Measurements from ENCODE around the gene PNMA8A.
"Not testable (repeated sequence)": the region's sequence is repeated elsewhere in the genome, so short reads cannot be mapped to it uniquely, and the experiment has no call there.

Gene PNMA8A

DNA sequence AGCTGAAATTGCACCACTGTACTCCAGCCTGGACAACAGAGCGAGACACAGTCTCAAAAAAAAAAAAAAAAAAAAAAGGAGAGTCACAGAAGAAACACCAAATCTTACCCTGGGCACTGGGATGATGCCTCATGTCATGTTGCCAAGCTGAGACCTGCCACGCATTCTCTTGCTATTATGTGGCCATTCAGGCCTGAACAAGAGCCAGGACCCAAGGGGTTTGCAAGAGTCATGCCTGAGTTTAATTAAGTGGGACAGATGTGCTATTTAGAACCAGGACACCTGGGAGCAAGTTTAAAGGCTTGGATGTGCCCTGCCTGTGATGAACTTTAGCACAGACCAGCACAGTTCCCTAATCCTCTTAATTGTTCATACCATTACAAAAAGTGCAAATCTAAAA lies 9.8 kb downstream of the PNMA8A start:
- DNase-seq: no peak

DNA sequence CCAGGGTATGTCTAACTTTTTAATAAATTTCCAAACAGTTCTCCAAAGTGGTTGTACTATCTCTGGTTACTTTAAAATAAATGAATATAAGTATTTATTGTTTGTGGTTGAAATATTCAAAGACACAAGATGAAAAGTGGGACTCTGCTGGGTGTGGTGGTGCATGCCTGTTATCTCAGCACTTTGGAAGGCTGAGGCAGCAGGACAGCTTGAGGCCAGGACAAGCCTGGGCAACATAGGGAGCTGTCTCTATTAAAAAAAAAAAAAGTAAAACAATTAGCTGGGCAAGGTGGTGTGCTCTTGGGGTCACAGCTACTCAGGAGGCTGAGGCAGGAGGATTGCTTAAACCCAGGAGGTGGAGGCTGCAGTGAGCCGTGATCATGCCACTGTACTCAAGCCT lies 10.4 kb downstream of the PNMA8A start:
- no peak for DNase-seq

GRCh38 chr19:46460055-46460454 lies 11.3 kb downstream of the PNMA8A start:
- no peak for DNase-seq

DNA sequence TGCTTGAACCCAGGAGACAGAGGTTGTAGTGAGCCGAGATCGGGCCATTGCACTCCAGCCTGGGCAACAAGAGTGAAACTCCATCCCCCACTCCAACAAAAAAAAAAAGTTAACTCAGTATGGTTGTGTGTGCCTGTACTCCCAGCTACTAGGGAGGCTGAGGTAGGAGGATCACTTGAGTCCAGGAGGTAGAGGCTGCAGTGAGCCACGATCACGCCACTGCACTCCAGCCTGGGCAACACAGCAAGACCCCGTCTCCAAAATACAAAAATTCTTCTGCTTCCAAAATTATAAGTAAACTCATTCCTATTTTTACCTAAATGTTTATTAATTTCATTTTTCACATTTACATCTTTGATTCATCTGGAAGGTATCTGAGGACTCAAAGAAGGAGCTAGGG lies 14.4 kb downstream of the PNMA8A start:
- DNase-seq: no peak

GRCh38 chr19:46454244-46454643 lies 17.1 kb downstream of the PNMA8A start:
- no peak for DNase-seq

DNA sequence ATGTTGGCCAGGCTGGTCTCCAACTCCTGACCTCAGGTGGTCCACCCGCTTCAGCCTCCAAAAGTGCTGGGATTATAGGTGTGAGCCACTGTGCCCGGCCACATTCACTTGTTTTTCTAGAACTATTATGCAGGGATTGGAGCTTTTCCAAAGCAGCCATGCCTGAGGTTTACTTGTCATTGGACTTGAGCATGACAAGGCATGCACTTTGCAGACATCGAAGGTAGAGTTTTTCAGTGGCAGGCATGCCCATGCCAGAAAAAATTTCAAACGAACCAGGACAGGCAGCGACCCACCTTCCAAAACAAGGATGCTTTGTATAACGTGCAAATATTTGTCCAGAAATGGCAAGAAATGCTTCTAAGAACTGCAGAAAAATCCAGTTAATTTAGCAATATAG lies 17.7 kb downstream of the PNMA8A start:
- DNase-seq: no peak

DNA sequence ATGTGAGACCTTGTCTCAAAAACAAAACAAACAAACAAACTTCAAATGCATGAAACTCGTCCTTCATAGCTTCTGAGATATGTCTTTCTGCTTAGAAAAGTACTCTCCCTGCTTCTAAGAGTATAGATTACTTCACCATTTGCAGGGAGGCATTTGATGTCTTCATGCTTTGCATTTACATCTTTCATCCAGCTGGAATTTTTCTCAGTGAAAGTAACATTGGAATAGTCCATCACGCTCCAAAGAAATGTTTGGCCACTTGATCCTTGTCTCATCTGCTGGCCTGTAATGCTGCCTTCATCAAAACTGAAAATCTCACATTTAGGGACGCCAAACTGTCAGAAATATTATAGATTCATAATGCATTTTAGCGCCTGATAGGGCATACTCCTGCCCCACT lies 19.2 kb downstream of the PNMA8A start:
- DNase-seq: no peak

GRCh38 chr19:46451352-46451751 lies 20.0 kb downstream of the PNMA8A start:
- DNase-seq: no peak

GRCh38 chr19:46450737-46451136 lies 20.6 kb downstream of the PNMA8A start:
- DNase-seq: no peak

GRCh38 chr19:46449228-46449627 lies 22.1 kb downstream of the PNMA8A start:
- DNase-seq: no peak

- no peak for DNase-seq
Observed at GRCh38 chr19:46448601-46449000, 22.8 kb downstream of the PNMA8A start.

DNA sequence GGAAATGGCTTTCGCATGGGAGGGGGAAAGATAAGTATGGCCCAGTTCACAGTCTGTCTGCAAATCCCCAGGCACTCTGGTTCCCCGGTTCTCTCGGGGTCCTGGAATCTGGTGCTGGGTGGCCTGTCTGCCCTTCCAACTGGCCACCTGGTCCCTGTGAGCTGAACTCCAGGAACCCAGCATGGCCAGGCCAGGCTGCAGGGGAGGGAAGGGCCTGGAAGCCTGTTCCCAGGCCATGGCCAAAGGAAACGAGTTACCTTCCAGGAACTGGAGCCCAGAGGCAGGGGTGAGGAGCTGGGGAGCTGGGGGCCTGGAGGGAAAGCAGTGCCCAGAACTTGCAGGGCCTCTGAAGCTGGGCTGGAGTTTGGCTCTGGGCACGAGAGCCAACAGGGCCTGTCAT lies 23.5 kb downstream of the PNMA8A start:
- no peak for DNase-seq

GRCh38 chr19:46447006-46447405 lies 24.4 kb downstream of the PNMA8A start:
- DNase-seq: no peak

GRCh38 chr19:46446021-46446420 lies 25.3 kb downstream of the PNMA8A start:
- no peak for DNase-seq

DNA sequence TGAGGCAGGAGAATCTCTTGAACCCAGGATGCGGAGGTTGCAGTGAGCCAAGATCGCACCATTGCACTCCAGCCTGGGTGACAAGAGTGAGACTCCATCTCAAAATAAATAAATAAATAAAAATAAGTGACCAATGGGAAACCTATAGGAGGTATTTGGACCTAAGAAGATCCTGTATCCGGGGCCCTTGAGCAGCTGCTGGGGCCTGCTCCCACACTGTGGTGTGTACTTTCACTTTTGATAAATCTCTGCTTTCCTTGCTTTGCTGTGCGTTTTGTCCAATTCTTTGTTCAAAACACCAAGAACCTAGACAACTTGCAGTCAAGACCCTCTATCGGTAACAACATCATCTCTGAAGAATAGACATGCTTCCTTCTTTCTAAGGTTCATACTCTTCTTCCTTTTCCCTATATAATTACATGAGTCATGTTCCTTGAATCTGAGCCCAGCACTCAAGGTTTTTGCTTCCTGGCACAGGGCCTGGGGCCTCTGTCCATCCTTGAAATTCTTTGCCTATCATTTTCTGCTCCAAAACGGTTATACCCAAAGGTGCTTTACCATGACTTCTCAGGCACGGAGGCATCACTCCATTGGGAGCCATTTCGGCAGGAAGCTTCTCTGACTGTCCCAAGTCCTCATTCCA lies 28.4 kb downstream of the PNMA8A start:
- no peak for DNase-seq

DNA sequence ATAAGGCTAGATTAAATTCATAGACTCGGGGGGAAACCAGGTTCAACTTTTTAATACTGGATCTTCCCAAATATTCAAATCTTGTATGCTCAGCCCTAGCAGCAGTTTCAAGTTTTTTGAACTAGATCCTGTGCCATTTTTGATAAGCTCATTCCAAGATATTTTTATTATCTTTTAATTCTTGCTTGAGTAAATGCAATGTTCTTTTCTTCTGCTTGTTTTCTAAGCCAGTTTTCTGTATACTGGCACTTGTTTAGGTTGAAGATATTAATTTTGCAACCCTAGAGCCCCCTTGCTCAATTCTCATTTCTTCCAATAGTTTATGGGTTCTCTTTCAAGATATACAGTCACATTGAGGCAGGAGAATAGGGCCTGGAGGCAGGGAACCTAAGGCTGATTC lies 29.5 kb downstream of the PNMA8A start:
- DNase-seq: no peak

DNA sequence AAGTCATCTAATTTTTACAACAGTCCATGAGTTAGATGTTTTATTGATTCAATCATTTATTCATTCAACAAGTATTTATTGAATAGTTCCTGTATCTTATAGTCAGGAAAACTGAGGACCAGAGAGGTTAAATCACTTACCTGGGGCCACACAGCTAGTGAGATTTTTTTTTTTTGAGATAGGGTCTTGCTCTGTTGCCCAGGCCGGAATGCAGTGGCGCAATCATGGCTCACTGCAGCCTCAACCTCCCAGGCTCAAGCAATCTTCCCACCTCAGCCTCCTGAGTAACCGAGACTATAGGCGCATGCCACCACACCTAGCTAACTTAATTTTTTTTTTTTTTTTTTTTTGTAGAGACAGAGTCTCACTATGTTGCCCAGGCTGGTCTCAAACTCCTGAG lies 35.7 kb downstream of the PNMA8A start:
- DNase-seq: not testable (repeated sequence)

GRCh38 chr19:46435009-46435408 lies 36.4 kb downstream of the PNMA8A start:
- no peak for DNase-seq

DNA sequence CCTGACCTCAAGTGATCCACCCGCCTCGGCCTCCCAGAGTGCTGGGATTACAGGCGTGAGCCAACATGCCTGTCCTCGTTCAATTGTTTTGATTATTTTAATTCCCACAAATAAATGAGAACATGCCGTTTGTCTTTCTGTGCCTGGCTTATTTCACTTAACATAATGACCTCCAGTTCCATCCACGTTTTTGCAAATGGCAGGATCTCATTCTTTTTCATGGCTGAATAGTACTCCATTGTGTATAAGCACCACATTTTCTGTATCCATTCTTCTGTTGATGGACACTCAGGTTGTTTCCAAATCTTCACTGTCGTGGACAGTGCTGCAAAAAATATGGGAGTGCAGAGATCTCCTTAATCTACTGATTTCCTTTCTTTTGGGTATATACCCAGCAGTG lies 37.9 kb downstream of the PNMA8A start:
- not testable (repeated sequence) for DNase-seq

DNA sequence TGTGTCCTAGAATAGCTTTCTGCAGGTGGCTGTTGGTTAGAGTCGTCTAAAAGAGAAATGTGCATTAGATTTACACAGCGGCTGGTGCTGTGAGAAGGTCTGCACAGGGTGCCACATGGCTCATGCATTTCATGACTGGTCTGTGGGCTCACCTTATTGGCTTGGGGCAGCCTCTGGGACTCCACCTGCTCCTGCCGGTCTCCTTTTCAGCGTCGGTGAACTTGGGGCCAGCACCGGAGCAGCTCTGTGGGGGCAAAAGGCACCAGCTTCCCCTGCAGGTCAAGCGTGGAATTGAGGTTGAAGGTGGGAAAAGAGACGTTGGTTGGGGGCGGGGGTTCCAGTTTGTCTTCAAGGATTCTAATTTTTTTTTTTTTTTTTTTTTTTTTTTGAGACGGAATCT lies 39.5 kb downstream of the PNMA8A start:
- no peak for DNase-seq

DNA sequence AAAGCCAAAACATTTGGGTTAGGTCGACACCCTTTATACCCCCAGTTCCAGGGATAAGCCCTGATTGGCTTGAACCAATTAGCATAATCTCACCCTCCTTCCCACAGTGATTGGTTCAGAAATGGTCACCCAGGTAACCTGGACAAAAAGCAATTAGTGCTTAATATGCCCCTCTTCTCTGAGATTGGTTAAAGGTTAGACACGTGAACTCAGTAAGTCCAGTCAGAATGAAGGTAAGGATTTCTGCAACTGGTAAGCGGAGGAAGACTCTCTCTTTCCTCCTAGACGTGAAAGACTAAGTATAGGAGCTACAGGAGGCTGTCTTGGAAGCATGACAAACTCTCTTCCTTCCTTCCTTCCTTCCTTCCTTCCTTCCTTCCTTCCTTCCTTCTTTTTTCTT lies 41.4 kb downstream of the PNMA8A start:
- DNase-seq: no peak

GRCh38 chr19:46428239-46429135 lies 42.9 kb downstream of the PNMA8A start, which contains the start of gene PNMA8C:
TSS of gene PNMA8C (minus strand) at chr19:46428936. CDS start at chr19:46428359, 577 bp downstream.
- no peak for DNase-seq

DNA sequence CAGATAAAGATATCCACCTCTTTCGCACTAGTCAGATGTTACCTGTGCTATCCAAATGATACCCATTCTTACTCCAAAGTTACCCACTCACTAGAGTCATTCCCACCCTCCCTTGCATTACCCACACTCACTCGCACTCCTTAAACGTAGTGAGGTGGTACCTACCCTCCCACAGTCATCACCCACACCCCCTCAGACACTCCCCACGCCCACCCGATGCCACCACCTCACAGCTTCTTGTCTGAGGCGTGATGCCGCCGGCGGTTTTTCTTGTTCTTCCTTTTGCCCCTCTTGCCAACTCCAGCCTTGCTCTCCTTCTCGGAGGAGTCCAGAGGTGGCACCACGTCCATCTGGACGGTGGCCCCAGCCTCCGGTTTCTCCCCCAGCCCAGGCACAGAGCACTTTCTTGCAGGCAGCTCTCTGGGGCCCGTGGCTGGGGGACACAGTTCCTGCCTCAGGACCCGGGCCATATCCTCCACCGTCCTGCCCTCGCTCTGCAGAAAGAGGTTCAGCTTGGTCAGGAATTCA lies 43.8 kb downstream of the PNMA8A start:
- no peak for DNase-seq

DNA sequence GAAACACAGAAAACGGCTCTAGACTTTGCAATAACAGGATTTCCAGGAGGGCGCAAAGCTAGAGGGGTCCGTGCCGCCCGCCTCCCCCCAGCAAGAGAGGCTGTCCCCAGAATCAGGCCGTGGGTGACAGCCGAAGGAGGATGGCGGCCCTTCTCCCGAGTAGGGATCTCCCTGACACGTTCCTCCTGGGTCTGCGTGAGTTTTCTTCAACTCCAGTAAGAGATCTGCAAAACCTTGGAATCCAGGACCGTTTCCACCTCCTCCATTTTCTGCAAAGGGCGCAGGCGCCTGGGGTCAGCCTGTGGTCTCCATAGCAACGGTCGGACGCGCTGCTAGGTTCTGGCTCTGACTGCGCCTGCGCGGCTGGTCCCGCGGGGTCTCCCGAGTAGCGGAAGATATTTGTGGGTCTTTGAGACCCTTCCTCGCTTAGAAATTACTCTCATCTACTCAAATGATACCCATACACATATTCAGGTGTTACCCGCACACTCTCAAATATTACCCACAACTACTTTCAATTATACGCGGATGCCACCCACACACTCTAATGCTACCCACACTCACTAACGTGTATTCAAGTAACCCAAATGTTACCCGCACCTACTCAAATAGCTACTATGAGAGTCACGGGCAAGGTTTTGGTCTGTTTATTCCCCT lies 44.7 kb downstream of the PNMA8A start:
- peak; percentile 55 for DNase-seq
